HG03139 (cell line): ENCODE data around the gene SEL1L3.

Experiments
- ATAC-seq: cut with Tn5 transposase; IDR thresholded peaks from one replicate; pipeline ENCODE4 v1.9.1; 2021; ENCODE audit not compliant: unreplicated experiment

SEL1L3 gene

DNA sequence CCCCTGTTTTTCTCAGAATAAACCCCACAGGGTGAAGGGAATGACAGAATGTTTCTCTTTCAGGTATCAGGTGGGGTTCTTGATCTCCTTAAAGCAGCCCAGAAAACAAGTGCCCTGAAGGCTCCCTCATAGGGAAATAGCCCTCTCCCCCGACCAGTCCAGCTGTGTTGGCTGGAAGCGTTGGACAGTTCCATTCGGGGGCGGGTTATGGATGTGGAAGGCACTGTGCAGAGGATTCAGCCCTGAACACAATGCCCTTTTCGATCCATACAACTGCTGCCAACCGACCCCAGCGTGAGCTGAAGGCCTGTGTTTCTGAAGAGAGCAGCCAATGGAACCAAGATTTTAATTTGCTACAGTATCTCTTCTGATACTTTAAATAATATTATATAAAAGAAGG is 41.5 kb downstream of the SEL1L3 start:
- ATAC-seq: no peak

- ATAC-seq: no peak
Observed at GRCh38 chr4:25818876-25819275, 43.9 kb downstream of the SEL1L3 start.

GRCh38 chr4:25818371-25818871 is 44.4 kb downstream of the SEL1L3 start:
- ATAC-seq: no peak

DNA sequence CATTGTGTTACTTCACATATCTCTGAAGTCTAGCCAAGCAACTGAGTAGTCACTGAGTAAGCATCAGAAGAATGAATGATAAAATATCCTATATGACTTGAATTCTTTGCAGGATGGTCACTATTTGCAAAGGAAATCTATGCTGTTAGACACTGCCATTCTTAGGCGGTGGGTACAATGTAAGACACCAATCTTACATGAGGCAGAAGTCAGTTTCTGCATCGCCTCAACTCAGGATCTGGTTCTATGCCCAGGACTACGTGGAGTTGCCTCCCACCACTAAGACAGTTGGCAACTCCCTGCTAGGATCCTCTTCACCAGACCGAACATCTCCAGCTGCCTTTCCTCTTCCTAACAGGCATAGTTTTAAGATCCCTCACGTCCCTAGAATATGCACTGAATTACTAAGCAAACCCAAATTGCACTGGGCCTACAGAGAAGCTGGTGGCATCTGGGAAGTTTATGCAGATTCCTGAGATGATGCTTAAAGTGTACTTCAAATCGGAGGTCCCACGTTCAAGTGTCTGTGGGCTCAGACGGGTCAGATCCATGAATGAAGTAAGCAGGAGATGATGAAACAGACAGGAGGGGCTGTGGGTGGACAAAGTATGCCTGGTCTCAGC is 45.6 kb downstream of the SEL1L3 start:
- ATAC-seq: no peak

DNA sequence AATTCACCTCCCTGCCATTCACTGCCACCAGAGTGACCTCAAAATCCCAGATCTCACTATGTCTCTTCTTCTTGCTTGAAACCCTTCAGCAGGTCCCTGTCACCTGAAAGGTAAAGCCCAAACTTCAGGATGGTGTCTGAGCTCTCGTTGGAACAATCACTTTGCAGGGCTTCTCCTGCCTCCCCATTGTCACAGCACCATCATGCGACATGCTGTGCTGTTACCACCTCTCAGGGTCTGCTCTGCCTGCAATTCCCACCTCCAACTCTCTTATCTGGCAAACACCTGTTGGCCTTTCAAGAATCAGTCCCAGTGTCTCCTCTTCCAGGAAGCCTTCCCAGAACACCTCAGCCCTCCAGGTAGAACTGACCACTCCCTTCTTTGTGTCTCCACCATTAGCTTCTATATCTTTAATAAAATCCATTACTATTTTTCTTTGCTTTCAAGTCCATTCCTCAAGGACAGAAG is 46.2 kb downstream of the SEL1L3 start:
- no peak for ATAC-seq

- ATAC-seq: no peak
Observed at GRCh38 chr4:25815586-25815985, 47.2 kb downstream of the SEL1L3 start.

DNA sequence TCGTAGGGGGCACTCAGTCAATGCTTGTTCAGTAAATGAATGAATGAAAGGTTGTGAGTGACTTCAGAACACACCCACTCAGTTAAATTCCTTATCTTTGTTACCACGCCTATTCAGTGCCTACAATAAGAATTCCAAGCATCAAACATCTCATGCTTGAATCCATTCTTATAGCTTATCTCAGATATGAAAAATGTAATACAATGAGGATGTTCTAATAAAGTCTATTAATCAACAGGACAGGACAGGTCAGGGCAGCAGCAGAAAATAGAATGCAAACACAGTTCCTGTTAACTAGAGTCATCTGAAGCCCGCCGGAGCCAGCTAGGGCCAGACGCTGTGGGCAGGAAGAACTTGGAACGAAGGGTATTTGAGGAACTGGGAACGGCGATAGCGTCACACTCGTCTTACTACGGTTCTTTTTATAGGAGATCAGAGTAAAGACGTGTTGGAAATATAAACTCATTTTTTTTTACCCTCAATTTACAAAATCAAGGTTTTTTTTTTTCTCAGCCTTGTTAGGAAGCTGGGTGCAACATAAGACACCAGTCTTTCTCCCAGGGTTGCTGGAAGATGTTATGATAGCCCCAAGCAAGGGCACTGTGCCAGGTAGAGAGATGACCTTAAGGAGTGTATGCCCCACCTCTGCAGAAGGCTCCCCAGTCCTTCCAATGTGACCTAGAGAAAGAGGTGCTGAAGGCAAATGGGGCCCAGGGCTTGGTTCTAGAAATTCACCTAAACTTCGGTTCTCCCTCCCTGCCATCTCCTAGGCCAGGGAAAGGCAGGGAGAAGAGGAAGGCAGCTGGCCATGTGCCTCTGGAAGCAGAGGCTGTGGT is 48.3 kb downstream of the SEL1L3 start:
- no peak for ATAC-seq

- no peak for ATAC-seq
Observed at GRCh38 chr4:25813448-25814106, 49.2 kb downstream of the SEL1L3 start.

- ATAC-seq: no peak
Observed at GRCh38 chr4:25811841-25812240, 50.9 kb downstream of the SEL1L3 start.

GRCh38 chr4:25811374-25811690 is 51.5 kb downstream of the SEL1L3 start:
- no peak for ATAC-seq

DNA sequence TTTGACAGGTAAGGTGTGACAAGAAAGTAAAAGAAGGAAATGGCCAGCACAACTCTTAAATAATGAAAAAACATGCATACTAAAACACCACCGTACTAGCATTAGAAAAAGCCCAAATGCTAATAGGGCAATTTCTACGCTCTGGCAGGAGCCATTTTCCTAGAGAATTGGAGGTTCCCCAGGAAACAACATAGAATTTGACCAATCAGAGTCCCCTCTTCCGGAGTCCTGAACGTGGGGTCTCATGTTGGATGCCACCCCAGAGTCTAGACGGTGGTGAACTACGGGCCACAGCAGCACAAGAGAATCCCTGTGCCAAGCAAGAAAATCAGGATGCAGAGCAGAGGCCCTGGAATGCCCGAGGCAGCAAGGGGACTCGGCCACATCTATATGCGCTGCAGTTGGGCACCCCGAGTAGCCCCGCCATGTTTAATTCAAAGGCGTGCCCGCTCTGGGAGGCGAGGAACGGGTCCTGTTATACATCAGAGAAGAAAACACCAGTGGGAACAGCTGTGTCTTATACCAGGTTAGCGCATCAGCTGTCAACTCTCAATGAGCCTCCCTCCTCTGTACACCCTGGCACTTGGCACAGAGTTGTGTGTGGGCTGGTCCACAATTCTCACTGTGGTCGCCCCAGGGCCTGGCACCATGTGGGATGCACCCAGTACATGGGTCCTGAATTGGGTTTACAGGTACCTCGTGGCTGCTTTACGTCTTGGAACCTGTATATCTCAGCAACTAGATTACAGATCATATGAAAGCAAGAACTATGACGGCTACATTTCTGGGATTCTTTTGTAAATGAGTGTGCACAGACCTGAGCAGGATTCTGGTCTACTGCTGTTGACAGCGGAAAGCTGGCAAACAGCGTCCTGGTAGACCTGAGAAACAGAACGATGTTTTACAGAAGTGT is 52.1 kb downstream of the SEL1L3 start:
- ATAC-seq: no peak

GRCh38 chr4:25809996-25810395 is 52.8 kb downstream of the SEL1L3 start:
- no peak for ATAC-seq

- ATAC-seq: no peak
Observed at GRCh38 chr4:25807102-25807728, 55.6 kb downstream of the SEL1L3 start.

DNA sequence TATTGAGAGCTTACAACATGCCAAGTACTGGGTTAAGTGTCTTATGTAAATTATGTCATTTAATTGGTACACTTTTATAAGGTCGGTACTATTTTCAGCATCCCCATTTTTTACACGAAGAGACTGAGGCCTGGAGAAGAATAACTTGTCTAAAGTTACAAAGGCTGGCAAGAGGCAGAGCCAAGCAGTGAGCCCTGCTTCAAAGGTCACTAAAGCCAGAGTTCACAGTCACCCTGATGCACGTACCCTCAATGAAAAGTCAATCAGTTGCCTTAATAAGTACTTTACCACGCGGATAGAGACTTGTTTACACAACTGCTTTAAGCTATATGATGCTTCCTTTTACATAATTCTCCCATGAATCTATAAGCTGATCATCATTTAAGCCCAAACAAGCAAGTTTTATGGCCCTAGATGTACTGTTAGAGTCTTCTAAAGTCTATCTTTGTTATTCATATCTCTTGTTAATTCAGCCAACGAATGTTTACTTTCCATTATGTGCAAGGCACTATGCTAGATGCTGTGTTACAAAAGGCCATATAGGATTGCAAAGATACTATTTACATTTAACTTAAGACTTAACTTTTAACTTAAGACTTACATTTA is 57.4 kb downstream of the SEL1L3 start:
- ATAC-seq: no peak

- ATAC-seq: no peak
Observed at GRCh38 chr4:25803720-25804225, 59.0 kb downstream of the SEL1L3 start.

GRCh38 chr4:25801594-25801993 is 61.2 kb downstream of the SEL1L3 start:
- no peak for ATAC-seq

GRCh38 chr4:25800245-25800644 is 62.5 kb downstream of the SEL1L3 start:
- no peak for ATAC-seq

GRCh38 chr4:25799522-25799921 is 63.3 kb downstream of the SEL1L3 start:
- ATAC-seq: no peak

GRCh38 chr4:25797136-25797535 is 65.7 kb downstream of the SEL1L3 start:
- no peak for ATAC-seq
